H1 (cell line): ENCODE results near the gene ZSCAN16. TPM values are rescaled to one million over a fixed set of nuclear protein-coding genes. Genes with fewer than 3 reads are reported as not detected.

Experiments
- ASH2L ChIP-seq: fragments of 200-600, 300-600 bp; sonication (generic); IDR thresholded peaks from one replicate; pipeline ENCODE4 v1.7.1; 2017; ENCODE audit warnings: low read length
- EGR1 ChIP-seq: IDR thresholded peaks from 2 replicates; pipeline ENCODE4 v1.6.1; 2011; ENCODE audit warnings: low read depth, low read length, borderline replicate concordance
- PHF8 ChIP-seq: fragments of 200-600 bp; sonication (generic); conservative IDR thresholded peaks from 2 replicates; pipeline ENCODE4 v1.7.1; 2012; ENCODE audit warnings: low read depth, mild to moderate bottlenecking, inconsistent platforms, low read length, moderate library complexity
- RBBP5 ChIP-seq: IDR thresholded peaks from 2 replicates; pipeline ENCODE4 v1.7.1; 2012; ENCODE audit warnings: low read depth, mild to moderate bottlenecking, inconsistent platforms, low read length, moderate library complexity, borderline replicate concordance
- polyA plus RNA-seq, 7 experiments: library from polyadenylated mRNA; depleted of rRNA in 3 of 7; stranded (reverse) in 5 of 7; unstranded in 2 of 7; fragments of >200 nt in 5 of 7; fragments of 200-250 nt in 2 of 7; gene quantifications; 1 replicate in 5 of 7; 2 replicates in 1 of 7; 4 replicates in 1 of 7; pipeline versions ENCODE4 v1.2.1 to v1.2.3, GENCODE V29; 2011 to 2013; ENCODE audit warnings: missing spikeins in 2 of 7, mixed read lengths in 2 of 7
- total RNA-seq: library from RNA; stranded (reverse); fragmentation: NEBNext Ultra II Directional; extraction: Animal tissue kit (Norgen Biotek cat#: 25700); gene quantifications from 2 replicates; pipeline ENCODE4 v1.2.1, GENCODE V29; 2021

The ZSCAN16 gene
- total and polyA plus RNA-seq, 2 of the 8 experiments (the other 6 are each of a cell fraction or from before 2014, with no cell fraction given): 3.6 to 9.4 TPM

DNA sequence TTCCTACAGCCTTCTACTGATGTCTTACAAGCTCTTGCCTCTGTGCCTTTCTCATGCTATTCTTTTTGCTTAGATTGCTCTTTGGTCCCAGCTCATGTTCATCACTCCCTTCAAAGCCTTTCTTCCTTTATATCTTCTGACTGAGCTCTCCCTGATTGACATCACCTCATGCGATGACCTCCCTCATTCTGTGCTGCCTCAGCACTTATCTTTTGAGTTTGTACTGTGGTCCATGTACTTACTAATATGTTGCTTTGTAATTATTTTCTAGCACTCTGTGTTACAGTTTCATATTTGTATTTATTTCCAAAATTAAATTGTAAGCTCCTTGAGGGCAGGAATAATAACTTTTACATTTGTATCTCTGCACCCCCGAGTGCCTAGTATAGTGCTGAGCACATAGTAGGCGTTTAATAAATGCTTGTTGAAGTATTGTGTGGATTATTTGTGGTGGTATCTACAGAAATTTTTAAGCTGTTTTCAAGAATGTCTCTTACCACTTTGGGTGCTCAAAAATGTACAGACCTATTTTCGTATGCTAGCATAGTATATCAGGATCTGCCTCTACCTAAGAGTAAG, 34.7 kb downstream of the ZSCAN16 start (continued):
- TF ChIP-seq EGR1 (no peak), ASH2L (no peak), RBBP5 (no peak), PHF8 (no peak)
